Measurements from ENCODE around the gene CXCL14. TPM values are rescaled to one million over a fixed set of nuclear protein-coding genes. Genes with fewer than 3 reads are reported as not detected.

CXCL14 gene
- total and polyA plus RNA-seq, 2 experiments from 2014 or later = 1.7 TPM; not detected in 1

- Histone ChIP-seq H3K27me3 (ENCODE audit: insufficient read depth) (no peaks in the 10 kb centered on the region), H3K27ac (ENCODE audit: low read depth) (no peak overlapping the region), H3K9me2 (ENCODE audit: insufficient read depth) (peaks cover 40% of the 10 kb centered on the region), H3K4me3 (no peak overlapping the region), H3K4me1 (ENCODE audit: insufficient read depth) (no peaks in the 10 kb centered on the region), H3F3A (replicated peaks; ENCODE audit: low read depth) (no peaks in the 10 kb centered on the region), H3K4me2 (no peak overlapping the region), H3K36me3 (ENCODE audit: insufficient read depth) (no peaks in the 10 kb centered on the region), H4K20me1 (replicated peaks; ENCODE audit: insufficient read depth) (no peaks in the 10 kb centered on the region), H3K79me2 (replicated peaks; ENCODE audit: insufficient read depth) (no peaks in the 10 kb centered on the region), H2AFZ (no peak overlapping the region)
- DNase-seq (ENCODE audit: low spot score) (no peak), ATAC-seq (no peak)
- Mint-ChIP-seq H3K4me3 (no peak overlapping the region), H3K36me3 (ENCODE audit: low read depth) (no peaks in the 10 kb centered on the region; the same call in 2 of the 3 replicates), H3K27ac (no peak overlapping the region), H3K27me3 (ENCODE audit: insufficient read depth, low read depth, poor library complexity) (peaks cover 9% of the 10 kb centered on the region), H3K9me3 (no peaks in the 10 kb centered on the region), H3K4me1 (peaks cover 4% of the 10 kb centered on the region; the same call in 2 of the 3 replicates)
- TF ChIP-seq NANOG (IDR thresholded peaks at IDR 0.05; ENCODE audit: borderline replicate concordance) = no peak
- no peak for TF ChIP-seq EZH2 (IDR thresholded peaks at IDR 0.05; ENCODE audit: low read depth, unreplicated experiment)
- TF ChIP-seq POLR2AphosphoS5 (IDR thresholded peaks at IDR 0.05; ENCODE audit: low read depth) = no peak
- TF ChIP-seq ETS1 (IDR thresholded peaks at IDR 0.05) = no peak
- TF ChIP-seq CTCF (conservative IDR thresholded peaks at IDR 0.05; ENCODE audit: low read depth in 2 of 2) = no peak
- TF ChIP-seq EZH2phosphoT487 (IDR thresholded peaks at IDR 0.05; ENCODE audit: unreplicated experiment) = no peak
- TF ChIP-seq CREB1 (CRISPR knock-in tag; IDR thresholded peaks at IDR 0.05; ENCODE audit: low read depth) = no peak
- TF ChIP-seq ZNF331 (CRISPR knock-in tag; IDR thresholded peaks at IDR 0.05; ENCODE audit: low read depth) = no peak
- no peak for TF ChIP-seq STAT1 (IDR thresholded peaks at IDR 0.05; ENCODE audit: unreplicated experiment)
- no peak for TF ChIP-seq ZNF462 (CRISPR knock-in tag; IDR thresholded peaks at IDR 0.05)
- TF ChIP-seq JUNB (IDR thresholded peaks at IDR 0.05; ENCODE audit: unreplicated experiment) = no peak
- TF ChIP-seq REST (IDR thresholded peaks at IDR 0.05; ENCODE audit: unreplicated experiment) = no peak
- TF ChIP-seq ZNF114 (CRISPR knock-in tag; IDR thresholded peaks at IDR 0.05) = no peak
Measured at GRCh38 chr5:135625961-135626360, 47.2 kb upstream of the CXCL14 start.
